ENCODE measurements around the gene OGFOD1. TPM values are rescaled to one million over a fixed set of nuclear protein-coding genes. Genes with fewer than 3 reads are reported as not detected.
A peak's percentile ranks its signal among the peaks of the same experiment; 100 is the strongest.

The OGFOD1 gene
- 37.6 TPM for polyA plus RNA-seq
- long read RNA-seq, donor 1, full-length matches to known transcripts = 2 of 7 reads
- long read RNA-seq, donor 1, partial matches to known transcripts = 5 of 7 reads
- long read RNA-seq, donor 1, other reads (novel, unspliced or antisense) = 0 of 7 reads
- long read RNA-seq, donor 2, full-length matches to known transcripts = 3 of 48 reads
- long read RNA-seq, donor 2, partial matches to known transcripts = 34 of 48 reads
- long read RNA-seq, donor 2, other reads (novel, unspliced or antisense) = 11 of 48 reads
- long read RNA-seq, donor 3 = 0 reads
- long read RNA-seq, donor 4 = 0 reads
- long read RNA-seq, donor 5, full-length matches to known transcripts = 5 of 11 reads
- long read RNA-seq, donor 5, partial matches to known transcripts = 6 of 11 reads
- long read RNA-seq, donor 5, other reads (novel, unspliced or antisense) = 0 of 11 reads
- long read RNA-seq, donor 6, full-length matches to known transcripts = 4 of 32 reads
- long read RNA-seq, donor 6, partial matches to known transcripts = 28 of 32 reads
- long read RNA-seq, donor 6, other reads (novel, unspliced or antisense) = 0 of 32 reads
- long read RNA-seq, donor 7 = 0 reads
- long read RNA-seq, donor 8, full-length matches to known transcripts = 3 of 64 reads
- long read RNA-seq, donor 8, partial matches to known transcripts = 61 of 64 reads
- long read RNA-seq, donor 8, other reads (novel, unspliced or antisense) = 0 of 64 reads
- long read RNA-seq, donor 9, full-length matches to known transcripts = 4 of 44 reads
- long read RNA-seq, donor 9, partial matches to known transcripts = 40 of 44 reads
- long read RNA-seq, donor 9, other reads (novel, unspliced or antisense) = 0 of 44 reads
- long read RNA-seq, donor 10, full-length matches to known transcripts = 7 of 7 reads
- long read RNA-seq, donor 10, partial matches to known transcripts = 0 of 7 reads
- long read RNA-seq, donor 10, other reads (novel, unspliced or antisense) = 0 of 7 reads
- long read RNA-seq, donor 11, full-length matches to known transcripts = 3 of 14 reads
- long read RNA-seq, donor 11, partial matches to known transcripts = 11 of 14 reads
- long read RNA-seq, donor 11, other reads (novel, unspliced or antisense) = 0 of 14 reads

DNA sequence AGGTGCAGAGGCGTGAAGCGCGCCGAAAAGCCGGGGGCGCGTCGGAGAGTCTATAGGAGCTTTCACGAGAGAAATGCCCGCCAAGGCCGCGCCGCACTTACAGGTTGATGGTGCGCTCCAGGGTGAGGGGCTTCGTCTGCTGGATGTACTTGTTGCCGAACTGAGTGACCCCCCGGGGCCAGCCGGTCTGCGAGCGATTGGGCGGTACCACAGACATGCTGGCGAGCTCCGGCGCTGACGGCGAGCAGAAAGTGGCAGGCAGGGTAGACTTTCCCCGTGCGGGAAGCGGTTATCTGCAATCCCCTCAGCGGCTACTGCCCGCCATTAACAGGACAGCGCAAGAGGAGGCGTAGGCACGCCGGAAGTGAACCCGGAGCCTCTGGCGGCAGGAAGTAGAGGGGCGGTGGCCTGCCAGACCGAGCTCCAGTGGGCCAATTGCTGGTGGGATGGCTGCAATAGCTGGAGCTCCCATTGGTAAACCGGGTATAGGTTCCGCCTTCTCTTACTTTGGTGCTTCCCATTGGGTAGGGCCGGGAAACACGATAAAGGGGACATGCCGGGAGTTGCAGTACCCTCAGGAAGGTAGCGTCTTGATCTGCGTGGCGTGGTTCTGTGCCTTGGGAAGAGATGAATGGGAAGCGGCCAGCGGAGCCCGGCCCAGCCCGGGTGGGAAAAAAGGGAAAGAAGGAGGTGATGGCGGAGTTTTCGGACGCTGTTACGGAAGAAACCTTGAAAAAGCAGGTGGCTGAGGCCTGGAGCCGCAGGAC is at the start of gene OGFOD1, which contains the start of gene NUDT21:
Gene OGFOD1, plus strand, starts transcription at position 569 of the 767 bp plus-strand sequence. Its CDS starts 59 bp downstream, at position 628.
Gene NUDT21, minus strand, starts transcription at position 347 of the 767 bp plus-strand sequence. Its CDS starts 130 bp downstream, at position 217.
- H3K27me3 ChIP-seq (ENCODE audit: control insufficient read depth, insufficient read depth, low read length) = no peaks in the 10 kb centered on the region
- H3K4me1 ChIP-seq (ENCODE audit: control insufficient read depth, insufficient read depth, low read length) = peaks cover 7% of the 10 kb centered on the region
- H3K9me3 ChIP-seq (ENCODE audit: control insufficient read depth, low read depth, low read length) = no peaks in the 10 kb centered on the region
- peak within 1 kb of the TSS; percentile 86 for H3K4me3 ChIP-seq (ENCODE audit: low read length)
- DNase-seq = peak; percentile 97 to 98
- H3K27ac ChIP-seq (ENCODE audit: low read length) = peak within 1 kb of the TSS; percentile 92
- WGBS (ENCODE audit: insufficient coverage, low lambda C conversion rate) = no CpG with 5 or more reads among the region's 56 CpGs
- peaks cover 20% of the 10 kb centered on the region for H3K36me3 ChIP-seq (ENCODE audit: control insufficient read depth, insufficient read depth, low read length)

DNA sequence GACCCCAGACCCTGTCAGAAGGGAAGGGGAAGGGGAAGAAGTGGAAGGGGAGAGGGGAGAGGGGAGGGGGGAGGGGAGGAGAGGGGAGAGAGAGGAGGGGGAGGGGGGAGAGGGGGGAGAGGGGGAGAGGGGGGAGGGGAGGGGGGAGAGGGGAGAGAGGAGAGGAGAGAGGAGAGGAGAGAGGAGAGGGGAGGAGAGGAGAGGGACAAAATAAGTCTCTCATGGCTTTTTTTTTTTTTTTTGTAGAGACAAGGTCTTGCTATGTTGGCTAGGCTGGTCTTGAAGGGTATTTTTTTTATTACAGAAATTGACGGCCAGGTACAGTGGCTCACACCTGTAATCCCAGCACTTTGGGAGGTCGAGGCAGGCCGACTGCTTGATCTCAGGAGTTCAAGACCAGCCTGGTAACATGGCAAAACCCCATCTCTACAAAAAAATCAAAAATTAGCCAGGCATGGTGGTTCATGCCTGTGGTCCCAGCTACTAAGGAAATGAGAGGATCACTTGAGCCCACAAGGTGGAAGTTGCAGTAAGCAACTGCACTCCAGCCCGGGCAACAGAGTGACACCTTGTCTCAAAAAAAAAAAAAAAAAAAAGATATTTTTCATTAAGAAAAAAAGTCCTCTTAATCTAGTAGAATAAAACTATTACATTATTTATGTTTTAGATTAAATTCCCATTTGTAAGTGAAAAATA is 45.2 kb upstream of the OGFOD1 start:
- 80% methylated on average over 1 of the region's 4 CpGs for WGBS (ENCODE audit: insufficient coverage, low lambda C conversion rate)
- Histone ChIP-seq H3K9me3 (ENCODE audit: control insufficient read depth, low read depth, low read length) (no peaks in the 10 kb centered on the region), H3K27me3 (ENCODE audit: control insufficient read depth, insufficient read depth, low read length) (no peaks in the 10 kb centered on the region), H3K4me3 (ENCODE audit: low read length) (no peak overlapping the region), H3K4me1 (ENCODE audit: control insufficient read depth, insufficient read depth, low read length) (peaks cover 17% of the 10 kb centered on the region), H3K36me3 (ENCODE audit: control insufficient read depth, insufficient read depth, low read length) (peaks cover 42% of the 10 kb centered on the region), H3K27ac (ENCODE audit: low read length) (no peak overlapping the region)
- no peak for DNase-seq

DNA sequence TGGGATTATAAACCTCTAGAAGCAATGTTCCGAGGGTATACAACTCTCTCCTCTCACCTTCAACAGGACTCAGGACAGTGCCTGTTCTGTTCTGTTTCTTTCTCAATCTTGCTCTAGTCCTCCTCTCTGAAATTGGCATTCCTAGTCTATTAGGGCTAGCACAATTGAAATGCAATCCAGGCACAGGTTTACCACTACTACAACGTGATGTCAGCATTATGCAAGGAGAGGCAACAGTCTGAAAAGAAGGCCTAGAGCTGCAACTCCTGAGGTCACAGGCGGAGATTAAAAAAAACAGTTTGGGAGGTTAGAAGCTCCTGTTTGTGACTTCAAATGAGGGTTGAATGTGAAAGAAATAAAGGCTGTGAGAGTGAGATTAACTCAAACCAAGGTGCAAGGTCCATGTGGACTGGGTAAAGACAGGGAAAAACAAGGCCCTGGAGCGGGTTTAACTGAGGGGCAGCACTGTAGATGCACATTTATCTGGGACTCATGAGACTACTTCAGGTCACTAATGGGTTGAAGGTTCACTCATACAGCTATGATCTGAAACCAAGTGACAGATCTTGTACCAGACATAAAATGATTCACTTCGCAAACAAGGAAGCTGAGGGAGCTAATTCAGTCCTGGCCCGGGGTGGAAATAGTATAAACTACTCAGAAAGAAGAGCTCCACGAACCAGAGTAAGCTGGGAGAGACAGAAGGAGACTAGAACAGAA is 42.8 kb upstream of the OGFOD1 start:
- WGBS (ENCODE audit: insufficient coverage, low lambda C conversion rate) = 53% methylated on average over 3 of the region's 7 CpGs
- no peaks in the 10 kb centered on the region for H3K27me3 ChIP-seq (ENCODE audit: control insufficient read depth, insufficient read depth, low read length)
- no peaks in the 10 kb centered on the region for H3K9me3 ChIP-seq (ENCODE audit: control insufficient read depth, low read depth, low read length)
- no peak overlapping the region for H3K4me3 ChIP-seq (ENCODE audit: low read length)
- peaks cover 17% of the 10 kb centered on the region for H3K4me1 ChIP-seq (ENCODE audit: control insufficient read depth, insufficient read depth, low read length)
- H3K27ac ChIP-seq (ENCODE audit: low read length) = peak overlapping the region; percentile 89
- H3K36me3 ChIP-seq (ENCODE audit: control insufficient read depth, insufficient read depth, low read length) = peaks cover 37% of the 10 kb centered on the region
- DNase-seq = peak; percentile 87 to 94

DNA sequence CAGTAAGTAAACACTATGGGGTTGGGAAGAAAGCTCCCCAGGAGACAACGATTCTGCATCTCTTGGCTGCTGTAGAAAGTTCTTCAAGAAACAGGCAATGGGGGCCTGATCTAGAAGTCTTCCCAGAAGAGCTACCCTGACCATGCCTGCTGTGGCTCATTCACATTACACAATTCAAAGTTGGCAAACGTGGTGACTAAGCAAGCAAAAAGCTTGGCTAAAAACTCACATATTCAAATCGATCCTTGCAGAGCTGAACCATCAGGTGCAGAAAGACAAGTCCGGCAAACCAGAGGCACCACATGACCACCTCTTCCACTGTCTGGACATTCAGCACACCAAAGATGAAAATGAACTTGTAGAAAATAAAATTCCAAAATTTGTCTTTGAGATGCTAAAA is 42.2 kb upstream of the OGFOD1 start:
- no peak for DNase-seq
- H3K4me3 ChIP-seq (ENCODE audit: low read length) = no peak overlapping the region
- no peaks in the 10 kb centered on the region for H3K27me3 ChIP-seq (ENCODE audit: control insufficient read depth, insufficient read depth, low read length)
- peaks cover 33% of the 10 kb centered on the region for H3K36me3 ChIP-seq (ENCODE audit: control insufficient read depth, insufficient read depth, low read length)
- WGBS (ENCODE audit: insufficient coverage, low lambda C conversion rate) = no CpG with 5 or more reads among the region's 4 CpGs
- peak overlapping the region; percentile 89 for H3K27ac ChIP-seq (ENCODE audit: low read length)
- H3K9me3 ChIP-seq (ENCODE audit: control insufficient read depth, low read depth, low read length) = no peaks in the 10 kb centered on the region
- peaks cover 17% of the 10 kb centered on the region for H3K4me1 ChIP-seq (ENCODE audit: control insufficient read depth, insufficient read depth, low read length)

DNA sequence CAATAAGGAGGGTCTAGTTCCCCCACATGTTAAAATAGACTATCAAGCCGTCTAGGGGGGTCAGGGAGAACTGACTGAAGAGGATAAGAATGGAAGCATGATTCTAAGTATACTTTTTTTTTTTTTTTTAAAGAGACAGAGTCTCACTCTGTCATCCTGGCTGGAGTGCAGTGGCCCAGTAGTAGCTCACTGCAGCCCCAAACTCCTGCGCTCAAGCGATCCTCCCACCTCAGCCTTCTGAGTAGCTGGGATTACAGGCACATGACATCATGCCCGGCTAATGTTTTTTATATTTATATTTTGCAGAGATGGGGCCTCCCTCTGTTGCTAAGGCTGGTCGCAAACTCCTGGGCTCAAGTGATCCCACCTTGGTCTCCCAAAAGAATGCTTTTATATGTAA is 40.2 kb upstream of the OGFOD1 start:
- Histone ChIP-seq H3K36me3 (ENCODE audit: control insufficient read depth, insufficient read depth, low read length) (peaks cover 24% of the 10 kb centered on the region), H3K4me1 (ENCODE audit: control insufficient read depth, insufficient read depth, low read length) (peaks cover 17% of the 10 kb centered on the region), H3K27ac (ENCODE audit: low read length) (no peak overlapping the region), H3K4me3 (ENCODE audit: low read length) (no peak overlapping the region), H3K27me3 (ENCODE audit: control insufficient read depth, insufficient read depth, low read length) (no peaks in the 10 kb centered on the region), H3K9me3 (ENCODE audit: control insufficient read depth, low read depth, low read length) (no peaks in the 10 kb centered on the region)
- WGBS (ENCODE audit: insufficient coverage, low lambda C conversion rate) = no CpG with 5 or more reads among the region's 5 CpGs
- no peak for DNase-seq

DNA sequence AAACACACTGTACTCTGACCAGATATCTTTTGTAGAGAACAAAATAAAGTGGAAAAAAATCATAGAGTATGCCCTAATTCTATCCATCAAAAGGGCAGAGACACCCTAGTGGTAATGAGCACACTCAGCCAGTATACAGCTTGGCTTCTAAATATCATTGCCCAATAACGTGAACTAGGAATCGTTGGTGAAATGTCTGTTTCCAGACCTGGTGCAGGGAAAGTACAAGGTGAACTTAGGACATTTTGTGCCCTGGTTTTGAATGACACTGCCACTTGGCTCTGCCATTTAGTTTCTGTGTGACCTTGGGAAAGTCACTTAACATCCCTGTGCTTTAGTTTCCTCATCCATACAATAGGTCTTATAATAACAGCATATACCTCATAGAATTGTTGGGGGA is 39.7 kb upstream of the OGFOD1 start:
- H3K27ac ChIP-seq (ENCODE audit: low read length) = no peak overlapping the region
- DNase-seq = no peak
- no peak overlapping the region for H3K4me3 ChIP-seq (ENCODE audit: low read length)
- no peaks in the 10 kb centered on the region for H3K27me3 ChIP-seq (ENCODE audit: control insufficient read depth, insufficient read depth, low read length)
- WGBS (ENCODE audit: insufficient coverage, low lambda C conversion rate) = no CpG with 5 or more reads among the region's 2 CpGs
- H3K4me1 ChIP-seq (ENCODE audit: control insufficient read depth, insufficient read depth, low read length) = peaks cover 17% of the 10 kb centered on the region
- peaks cover 24% of the 10 kb centered on the region for H3K36me3 ChIP-seq (ENCODE audit: control insufficient read depth, insufficient read depth, low read length)
- no peaks in the 10 kb centered on the region for H3K9me3 ChIP-seq (ENCODE audit: control insufficient read depth, low read depth, low read length)

DNA sequence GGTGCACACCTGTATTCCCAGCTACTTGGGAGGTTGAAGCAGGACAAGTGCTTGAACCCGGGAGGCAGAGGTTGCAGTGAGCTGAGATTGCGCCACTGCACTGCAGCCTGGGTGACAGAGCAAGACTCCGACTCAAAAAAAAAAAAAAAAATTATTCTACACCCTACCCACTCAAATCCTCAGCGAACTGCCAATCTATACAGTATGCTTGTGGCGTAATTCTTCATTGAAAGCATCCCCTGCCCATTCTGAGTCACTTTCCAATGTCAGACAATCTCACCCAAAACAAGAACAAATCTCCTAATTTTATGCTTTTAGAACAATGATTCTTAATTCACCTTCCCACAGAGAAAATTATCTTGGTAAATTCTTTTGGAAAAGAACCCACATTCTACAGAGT is 38.0 kb upstream of the OGFOD1 start:
- Histone ChIP-seq H3K36me3 (ENCODE audit: control insufficient read depth, insufficient read depth, low read length) (peaks cover 18% of the 10 kb centered on the region), H3K9me3 (ENCODE audit: control insufficient read depth, low read depth, low read length) (no peaks in the 10 kb centered on the region), H3K4me3 (ENCODE audit: low read length) (no peak overlapping the region), H3K27ac (ENCODE audit: low read length) (no peak overlapping the region), H3K27me3 (ENCODE audit: control insufficient read depth, insufficient read depth, low read length) (no peaks in the 10 kb centered on the region), H3K4me1 (ENCODE audit: control insufficient read depth, insufficient read depth, low read length) (peaks cover 9% of the 10 kb centered on the region)
- DNase-seq = no peak
- 100% methylated on average over 1 of the region's 5 CpGs for WGBS (ENCODE audit: insufficient coverage, low lambda C conversion rate)

DNA sequence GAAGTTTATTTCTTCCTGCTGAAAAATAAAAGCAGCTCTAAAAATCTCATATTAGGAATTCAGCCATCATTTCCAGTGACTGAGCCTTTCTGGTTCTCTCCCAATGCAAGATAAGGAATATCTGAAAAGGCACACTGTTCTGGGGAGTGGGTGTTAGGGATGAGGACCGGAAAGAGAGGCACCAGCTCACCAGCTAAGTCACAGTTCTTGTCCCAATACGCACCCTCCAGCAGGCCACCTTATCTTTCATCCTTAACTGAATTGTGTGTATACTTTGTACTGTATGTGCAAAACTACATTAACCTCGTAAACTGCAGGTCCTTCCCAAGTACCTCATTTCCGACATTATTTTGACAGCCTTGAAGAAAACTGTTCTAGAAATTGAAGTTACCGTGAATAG is 37.0 kb upstream of the OGFOD1 start:
- Histone ChIP-seq H3K27ac (ENCODE audit: low read length) (no peak overlapping the region), H3K27me3 (ENCODE audit: control insufficient read depth, insufficient read depth, low read length) (no peaks in the 10 kb centered on the region), H3K4me3 (ENCODE audit: low read length) (no peak overlapping the region), H3K36me3 (ENCODE audit: control insufficient read depth, insufficient read depth, low read length) (peaks cover 16% of the 10 kb centered on the region), H3K4me1 (ENCODE audit: control insufficient read depth, insufficient read depth, low read length) (peaks cover under 1% of the 10 kb centered on the region), H3K9me3 (ENCODE audit: control insufficient read depth, low read depth, low read length) (no peaks in the 10 kb centered on the region)
- DNase-seq = peak in 1 of 2 donors; percentile 37
- WGBS (ENCODE audit: insufficient coverage, low lambda C conversion rate) = no CpG with 5 or more reads among the region's 5 CpGs

DNA sequence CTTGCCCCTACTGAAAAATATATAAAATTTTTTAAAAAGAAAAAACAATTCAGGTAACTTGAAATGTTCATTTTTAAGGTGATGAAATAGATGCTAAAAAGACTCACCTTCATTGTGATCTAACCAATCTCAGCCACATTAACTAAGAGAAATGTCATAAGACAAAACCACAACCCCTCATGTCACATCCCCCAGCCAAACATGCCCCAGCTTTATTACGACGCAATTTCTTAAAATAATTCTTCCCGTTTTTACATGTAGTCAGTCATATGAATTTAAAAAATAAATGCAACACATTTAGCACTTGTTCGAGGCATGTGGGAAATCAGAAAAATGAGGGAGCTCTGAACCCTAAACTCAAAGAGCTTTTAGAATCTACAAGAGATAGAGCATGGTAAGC is 35.5 kb upstream of the OGFOD1 start:
- H3K4me3 ChIP-seq (ENCODE audit: low read length) = no peak overlapping the region
- no peak overlapping the region for H3K27ac ChIP-seq (ENCODE audit: low read length)
- H3K27me3 ChIP-seq (ENCODE audit: control insufficient read depth, insufficient read depth, low read length) = no peaks in the 10 kb centered on the region
- H3K9me3 ChIP-seq (ENCODE audit: control insufficient read depth, low read depth, low read length) = no peaks in the 10 kb centered on the region
- peaks cover 16% of the 10 kb centered on the region for H3K36me3 ChIP-seq (ENCODE audit: control insufficient read depth, insufficient read depth, low read length)
- 100% methylated on average over 2 of the region's 4 CpGs for WGBS (ENCODE audit: insufficient coverage, low lambda C conversion rate)
- no peaks in the 10 kb centered on the region for H3K4me1 ChIP-seq (ENCODE audit: control insufficient read depth, insufficient read depth, low read length)
- no peak for DNase-seq

All from large intestine (tissue), 12 donors.